Activated T-cell treated with anti-CD3 and anti-CD28 coated beads, Interleukin-2, amount 50 U/mL, for 24 hours (primary cell): ENCODE results near the gene PTGFR.

Experiments
- DNase-seq: peaks from one replicate; pipeline ENCODE4 v3.0.0-alpha.2; 2020
- H3K27ac Mint-ChIP-seq: 2 replicates; pipeline ENCODE4 v1.8.0; 2020; ENCODE audit warnings: mild to moderate bottlenecking, mixed read lengths
- H3K27me3 Mint-ChIP-seq: 2 replicates; pipeline ENCODE4 v1.8.0; 2020; ENCODE audit warnings: mixed read lengths
- H3K36me3 Mint-ChIP-seq: 2 replicates; pipeline ENCODE4 v1.8.0; 2020; ENCODE audit warnings: low read depth, mixed read lengths
- H3K4me1 Mint-ChIP-seq: 2 replicates; pipeline ENCODE4 v1.8.0; 2020; ENCODE audit warnings: low read depth, mixed read lengths
- H3K4me3 Mint-ChIP-seq: 2 replicates; pipeline ENCODE4 v1.8.0; 2020; ENCODE audit warnings: mild to moderate bottlenecking, moderate library complexity, mixed read lengths
- H3K9me3 Mint-ChIP-seq: 2 replicates; pipeline ENCODE4 v1.8.0; 2020; ENCODE audit warnings: mixed read lengths

Gene PTGFR

DNA sequence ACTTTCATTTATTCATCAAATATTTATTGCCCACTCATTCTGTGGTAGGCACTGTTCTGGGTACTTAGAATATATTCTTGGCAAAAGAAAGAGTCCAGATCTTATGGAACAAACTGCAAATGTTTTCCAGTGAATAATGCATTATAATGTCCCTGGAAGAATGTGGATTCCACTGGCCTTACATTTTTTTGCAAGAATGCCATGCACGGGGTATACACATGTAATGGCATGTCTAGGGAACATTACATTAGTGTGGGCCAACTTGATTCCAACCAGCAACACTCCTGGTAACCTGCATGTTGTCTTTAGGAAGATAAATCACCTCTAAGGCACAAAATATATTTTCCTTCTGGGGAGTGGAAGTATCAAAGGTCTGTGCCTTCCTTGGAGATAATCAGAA, 96.4 kb downstream of the PTGFR start:
- Mint-ChIP-seq H3K4me3 (no peak overlapping the region), H3K27ac (no peak overlapping the region), H3K9me3 (no peaks in the 10 kb centered on the region), H3K4me1 (no peaks in the 10 kb centered on the region), H3K36me3 (no peaks in the 10 kb centered on the region), H3K27me3 (no peaks in the 10 kb centered on the region)
- DNase-seq: no peak
